HG02623 (cell line): ENCODE measurements around the gene FITM2.
"Not testable (repeated sequence)": the region's sequence is repeated elsewhere in the genome, so short reads cannot be mapped to it uniquely, and the experiment has no call there.

Source experiments
- ATAC-seq: cut with Tn5 transposase; IDR thresholded peaks from one replicate; pipeline ENCODE4 v1.9.1; 2021; ENCODE audit warnings: moderate library complexity; ENCODE audit not compliant: unreplicated experiment

The FITM2 gene

GRCh38 chr20:44310664-44311639 is at the start of gene FITM2:
FITM2 (minus strand) TSS chr20:44311202; CDS start chr20:44311148, 54 bp downstream.
- ATAC-seq = peak; percentile 82

GRCh38 chr20:44360221-44360620 is 49.2 kb upstream of the FITM2 start:
- ATAC-seq = no peak

- ATAC-seq = no peak
Observed at GRCh38 chr20:44358776-44359175, 47.8 kb upstream of the FITM2 start.

- ATAC-seq = no peak
Observed at GRCh38 chr20:44357555-44358125, 46.6 kb upstream of the FITM2 start.

GRCh38 chr20:44357020-44357419 is 46.0 kb upstream of the FITM2 start:
- no peak for ATAC-seq

GRCh38 chr20:44356353-44356723 is 45.3 kb upstream of the FITM2 start:
- ATAC-seq = no peak

GRCh38 chr20:44355498-44356352 is 44.7 kb upstream of the FITM2 start, which contains the start of gene HNF4A:
HNF4A (plus strand) TSS chr20:44355699; CDS start chr20:44355805, 106 bp downstream.
- no peak for ATAC-seq

GRCh38 chr20:44354979-44355497 is 44.0 kb upstream of the FITM2 start:
- no peak for ATAC-seq

- ATAC-seq = no peak
Observed at GRCh38 chr20:44350567-44350966, 39.6 kb upstream of the FITM2 start.

GRCh38 chr20:44349349-44349748 is 38.3 kb upstream of the FITM2 start:
- ATAC-seq = no peak

- no peak for ATAC-seq
Observed at GRCh38 chr20:44348168-44348659, 37.2 kb upstream of the FITM2 start.

- ATAC-seq = not testable (repeated sequence)
Observed at GRCh38 chr20:44345941-44346340, 34.9 kb upstream of the FITM2 start.

- no peak for ATAC-seq
Observed at GRCh38 chr20:44345147-44345546, 34.1 kb upstream of the FITM2 start.

GRCh38 chr20:44344723-44345122 is 33.7 kb upstream of the FITM2 start:
- no peak for ATAC-seq

- ATAC-seq = no peak
Observed at GRCh38 chr20:44343162-44343675, 32.2 kb upstream of the FITM2 start.

- no peak for ATAC-seq
Observed at GRCh38 chr20:44342248-44342647, 31.2 kb upstream of the FITM2 start.

GRCh38 chr20:44336725-44337380 is 25.9 kb upstream of the FITM2 start, which contains the start of gene R3HDML:
R3HDML (plus strand) TSS chr20:44337043; CDS start chr20:44337158, 115 bp downstream.
- ATAC-seq = no peak

GRCh38 chr20:44336086-44336485 is 25.1 kb upstream of the FITM2 start:
- no peak for ATAC-seq

- ATAC-seq = no peak
Observed at GRCh38 chr20:44335675-44336074, 24.7 kb upstream of the FITM2 start.

GRCh38 chr20:44334709-44335108 is 23.7 kb upstream of the FITM2 start:
- ATAC-seq = no peak
